ENCODE results near the gene CNOT1.
"Not testable (repeated sequence)": the region's sequence is repeated elsewhere in the genome, so short reads cannot be mapped to it uniquely, and the experiment has no call there.

CNOT1 gene

DNA sequence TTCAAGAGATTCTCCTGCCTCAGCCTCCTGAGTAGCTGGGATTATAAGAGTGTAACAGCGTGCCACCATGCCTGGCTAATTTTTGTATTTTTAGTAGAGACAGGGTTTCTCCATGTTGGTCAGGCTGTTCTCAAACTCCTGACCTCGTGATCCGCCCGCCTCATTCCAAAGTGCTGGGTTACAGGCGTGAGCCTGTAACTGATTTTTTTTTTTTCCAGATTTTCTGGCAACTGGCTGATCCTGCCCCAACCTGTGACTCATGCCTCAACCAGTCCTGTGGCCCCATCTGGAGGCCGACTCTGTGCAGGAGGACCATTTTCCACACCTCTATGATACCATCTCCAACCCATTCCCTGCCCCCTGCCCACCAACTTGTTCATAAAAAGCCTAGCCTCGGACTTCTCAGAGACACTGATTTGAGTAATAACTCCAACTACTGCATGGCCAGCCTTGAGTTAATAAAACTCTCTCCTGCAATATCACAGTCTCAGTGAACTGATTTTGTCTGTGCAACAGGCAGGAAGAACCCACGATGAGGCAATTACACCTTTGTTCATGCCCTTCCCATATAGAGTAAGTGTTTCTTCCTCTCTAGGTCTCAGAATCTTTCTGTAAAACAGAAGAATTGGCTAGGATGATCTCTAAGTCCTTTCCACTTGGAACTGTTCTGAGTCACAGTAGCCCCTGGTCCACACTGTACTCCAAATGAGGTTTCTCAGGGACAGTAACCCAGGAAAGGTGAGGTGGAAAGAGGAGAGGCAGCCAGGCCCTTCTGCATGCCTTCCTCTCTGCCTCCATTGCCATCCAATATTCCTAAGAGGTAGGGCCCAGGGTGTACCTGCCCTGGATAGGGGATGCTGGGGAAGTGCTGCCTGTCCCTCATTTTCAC, 8.8 kb upstream of the CNOT1 start:
- DNase-seq (ENCODE audit: low read depth in 2 of 2, low spot score in 1 of 2): no peak

DNA sequence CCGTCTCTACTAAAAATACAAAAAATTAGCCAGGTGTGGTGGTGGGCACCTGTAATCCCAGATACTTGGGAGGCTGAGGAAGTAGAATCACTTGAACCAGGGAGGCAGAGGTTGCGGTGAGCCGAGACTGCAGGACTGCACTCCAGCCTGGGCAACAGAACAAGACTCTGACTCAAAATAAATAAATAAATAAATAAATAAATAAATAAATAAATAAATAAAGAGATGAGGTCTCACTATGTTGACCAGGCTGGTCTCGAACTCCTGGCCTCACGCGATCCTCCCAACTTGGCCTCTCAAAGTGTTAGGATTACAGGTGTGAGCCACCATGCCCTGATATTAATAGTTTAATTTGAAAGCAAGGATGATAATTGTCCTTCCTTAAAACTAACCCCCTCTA, 7.4 kb upstream of the CNOT1 start:
- DNase-seq (ENCODE audit: low read depth in 2 of 2, low spot score in 1 of 2): not testable (repeated sequence)

DNA sequence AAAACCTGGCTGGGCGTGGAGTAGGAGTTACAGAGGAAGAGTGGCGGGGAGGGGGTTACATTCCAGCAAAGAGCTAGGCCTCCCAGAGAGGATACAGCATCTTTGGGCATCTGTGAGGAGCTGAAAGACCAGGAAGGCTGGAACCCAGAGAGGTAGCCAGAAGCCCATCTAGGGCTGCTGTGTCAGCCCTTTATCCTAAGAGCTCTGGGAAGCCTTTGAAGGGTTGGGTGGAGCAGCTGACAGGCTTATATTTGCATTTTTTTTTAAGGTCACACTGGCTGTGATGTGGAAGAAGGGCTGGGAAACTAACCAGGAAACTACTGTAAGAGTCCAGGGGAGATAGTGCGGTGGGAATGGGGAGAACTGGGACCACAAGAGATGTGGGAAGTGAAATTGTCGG, 6.8 kb upstream of the CNOT1 start:
- no peak for DNase-seq (ENCODE audit: low read depth in 2 of 2, low spot score in 1 of 2)

DNA sequence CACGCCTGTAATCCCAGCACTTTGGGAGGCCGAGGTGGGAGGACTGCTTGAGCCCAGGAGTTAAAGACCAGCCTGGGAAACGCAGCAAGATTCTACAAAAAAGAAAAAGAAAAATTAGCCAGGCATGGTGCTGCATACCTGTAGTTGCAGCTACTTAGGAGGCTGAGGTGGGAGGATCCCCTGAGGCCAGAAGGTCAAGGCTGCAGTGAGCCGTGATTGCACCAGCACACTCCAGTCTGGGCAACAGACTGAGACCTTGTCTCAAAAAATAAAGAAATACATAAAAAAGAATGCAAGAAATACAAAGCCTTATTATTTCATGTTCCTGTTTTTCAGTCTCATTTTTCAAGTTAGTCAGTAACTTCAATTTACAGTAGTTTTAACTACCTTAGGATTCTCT, 5.9 kb upstream of the CNOT1 start:
- no peak for DNase-seq (ENCODE audit: low read depth in 2 of 2, low spot score in 1 of 2)

DNA sequence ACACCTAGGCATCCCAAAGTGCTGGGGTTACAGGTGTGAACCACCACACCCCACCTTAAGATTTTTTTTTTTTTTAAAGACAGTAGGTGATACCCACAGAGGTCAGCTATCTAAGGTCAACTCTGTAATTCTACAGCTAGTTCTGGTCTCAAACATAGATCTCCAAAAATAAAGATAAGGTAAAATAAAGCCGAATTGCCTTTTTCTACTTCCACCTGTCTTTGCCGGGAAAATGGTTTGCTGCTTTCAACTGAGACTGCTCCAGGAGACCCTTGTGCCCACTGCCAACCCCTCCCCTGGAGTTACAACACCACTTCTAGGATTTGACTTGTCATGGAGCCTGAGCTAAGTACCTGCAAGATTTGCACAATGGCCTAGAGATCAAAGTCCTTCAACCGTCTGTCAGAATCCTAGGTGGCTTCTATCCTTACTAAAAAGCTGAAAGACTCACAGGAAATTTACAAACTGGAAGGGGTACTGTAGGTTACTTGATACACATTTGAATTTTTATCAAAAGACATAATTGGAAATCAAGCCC, 4.7 kb upstream of the CNOT1 start:
- DNase-seq (ENCODE audit: low read depth in 2 of 2, low spot score in 1 of 2): no peak

DNA sequence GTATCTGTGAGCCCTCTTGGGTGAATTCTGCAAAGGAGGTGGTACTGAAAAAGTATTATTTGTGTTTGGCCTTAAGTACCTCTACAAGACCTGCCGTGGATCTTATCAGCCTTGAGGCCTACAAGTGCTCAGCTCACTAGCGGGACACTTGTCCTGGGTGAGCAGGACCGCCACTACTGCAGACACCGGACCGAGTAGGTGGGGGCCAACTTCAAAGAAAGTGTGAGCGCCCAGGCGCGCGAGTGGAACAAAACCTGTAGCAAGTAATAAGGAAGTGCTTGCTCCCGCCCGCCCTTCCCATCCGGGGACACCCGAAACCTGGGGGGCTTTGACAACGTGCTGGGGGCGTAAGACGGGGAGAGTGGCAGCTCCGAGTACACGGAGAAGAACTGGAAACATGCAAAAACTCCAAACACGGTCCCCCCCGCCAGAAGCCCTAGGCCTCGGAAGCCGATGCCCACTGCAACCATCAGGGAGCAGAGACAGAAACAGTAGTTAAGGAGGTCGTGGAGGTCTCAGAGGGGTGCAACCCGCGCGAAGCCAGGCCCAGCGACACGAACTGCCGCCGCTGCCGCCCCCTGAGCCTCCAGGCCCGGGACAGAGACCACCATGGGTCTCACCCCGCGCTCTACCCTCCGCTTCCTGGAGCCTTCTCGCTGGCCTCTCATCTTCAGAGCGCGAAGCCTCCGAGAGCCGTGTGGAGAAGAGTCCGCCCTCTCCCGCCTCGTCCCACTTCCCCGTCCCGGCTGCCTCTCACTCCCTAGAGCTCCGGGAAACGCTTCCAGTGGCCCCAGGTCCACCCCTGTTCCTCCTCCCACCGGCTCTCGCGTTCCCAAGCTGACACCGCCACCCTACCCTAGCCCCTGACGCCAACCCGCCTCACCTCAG, 537 bp downstream of the CNOT1 start:
- DNase-seq (ENCODE audit: low read depth in 2 of 2, low spot score in 1 of 2): peak; percentile 21 to 29

DNA sequence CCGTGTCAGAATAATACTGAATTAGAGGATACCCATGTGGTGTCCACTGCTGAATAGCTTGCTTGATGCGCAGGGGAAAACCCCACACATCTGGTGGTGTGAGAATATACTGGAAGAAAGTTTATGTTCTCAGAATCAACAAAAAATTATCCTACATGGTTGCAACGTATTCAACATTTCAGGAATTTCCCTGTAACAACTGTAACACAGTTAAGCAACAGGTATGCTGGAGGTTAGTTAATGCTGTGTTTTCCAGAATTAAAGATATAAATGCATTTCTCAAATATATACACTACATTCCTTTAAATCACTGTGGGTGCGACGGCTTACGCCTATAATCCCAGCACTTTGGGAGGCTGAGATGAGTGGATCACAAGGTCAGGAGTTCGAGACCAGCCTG, 5.4 kb downstream of the CNOT1 start:
- no peak for DNase-seq (ENCODE audit: low read depth in 2 of 2, low spot score in 1 of 2)

DNA sequence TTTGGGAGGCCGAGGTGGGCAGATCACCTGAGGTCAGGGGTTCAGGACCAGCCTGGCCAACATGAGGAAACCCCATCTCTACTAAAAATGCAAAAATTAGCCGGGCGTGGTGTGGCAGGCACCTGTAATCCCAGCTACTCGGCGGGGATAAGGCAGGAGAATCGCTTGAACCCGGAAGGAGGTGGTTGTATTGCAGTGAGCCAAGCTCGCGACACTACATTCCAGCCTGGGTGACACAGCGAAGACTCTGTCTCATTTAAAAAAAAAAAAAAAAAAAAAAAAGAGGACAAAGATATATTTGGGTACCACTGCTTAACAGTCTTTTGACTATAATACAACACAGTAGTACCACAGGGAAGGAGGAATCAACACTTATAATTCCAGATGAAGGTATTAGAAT, 9.2 kb downstream of the CNOT1 start:
- DNase-seq (ENCODE audit: low read depth in 2 of 2, low spot score in 1 of 2): no peak

DNA sequence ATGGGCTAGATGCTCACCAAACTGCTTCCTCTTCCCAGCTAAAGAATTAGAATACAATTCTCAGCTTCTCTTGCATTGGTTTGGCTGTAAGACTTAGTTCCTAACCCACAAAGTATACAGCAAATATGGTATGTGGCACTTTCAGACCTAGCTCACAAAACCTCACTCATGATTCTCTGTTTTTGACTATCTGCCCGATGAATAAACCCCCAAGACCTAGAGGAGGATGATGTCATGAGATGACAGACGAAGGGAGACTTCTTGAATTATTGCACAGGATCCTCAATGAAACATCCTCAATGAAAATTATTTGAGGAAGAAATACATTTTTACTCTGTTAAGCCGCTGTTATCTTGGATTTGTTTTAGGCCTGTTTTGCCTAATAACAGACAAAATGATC, 14.3 kb downstream of the CNOT1 start:
- DNase-seq (ENCODE audit: low read depth in 2 of 2, low spot score in 1 of 2): no peak

DNA sequence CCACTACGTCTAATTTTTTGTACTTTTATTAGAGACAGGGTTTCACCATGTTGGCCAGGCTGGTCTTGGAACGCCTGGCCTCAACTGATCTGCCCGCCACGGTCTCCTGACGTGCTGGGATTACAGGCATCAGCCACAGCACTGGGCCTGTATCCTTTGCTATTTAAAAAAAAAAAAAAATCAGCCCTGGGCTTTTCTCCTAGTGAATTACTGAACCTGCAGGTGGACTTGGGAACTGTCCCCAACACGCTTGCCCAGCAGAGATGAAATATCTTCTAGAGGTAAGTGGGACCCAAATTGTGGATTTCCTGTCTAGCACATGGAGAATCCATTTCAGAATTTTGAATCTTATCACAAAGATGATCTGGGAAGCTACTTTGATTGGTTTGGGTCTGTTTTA, 14.8 kb downstream of the CNOT1 start:
- DNase-seq (ENCODE audit: low read depth in 2 of 2, low spot score in 1 of 2): no peak

DNA sequence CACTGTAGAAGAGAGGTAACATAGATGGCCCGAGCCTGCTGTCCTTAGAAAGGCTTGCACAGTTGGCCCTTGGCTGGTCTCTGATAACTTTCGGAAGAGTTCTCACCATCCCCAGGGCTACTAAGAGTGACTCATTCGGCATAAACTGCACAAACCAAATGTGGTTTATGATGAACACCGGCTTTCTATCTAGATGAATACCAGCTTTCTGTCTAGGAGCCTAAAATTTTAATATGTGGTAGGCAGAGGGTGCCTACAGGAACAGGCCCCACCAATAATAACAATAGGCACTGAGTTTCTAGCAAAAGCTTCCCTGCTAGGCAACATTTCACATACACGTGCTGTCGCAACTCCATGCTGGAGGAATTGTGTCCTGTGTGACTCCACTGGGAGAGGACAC, 15.4 kb downstream of the CNOT1 start:
- no peak for DNase-seq (ENCODE audit: low read depth in 2 of 2, low spot score in 1 of 2)

DNA sequence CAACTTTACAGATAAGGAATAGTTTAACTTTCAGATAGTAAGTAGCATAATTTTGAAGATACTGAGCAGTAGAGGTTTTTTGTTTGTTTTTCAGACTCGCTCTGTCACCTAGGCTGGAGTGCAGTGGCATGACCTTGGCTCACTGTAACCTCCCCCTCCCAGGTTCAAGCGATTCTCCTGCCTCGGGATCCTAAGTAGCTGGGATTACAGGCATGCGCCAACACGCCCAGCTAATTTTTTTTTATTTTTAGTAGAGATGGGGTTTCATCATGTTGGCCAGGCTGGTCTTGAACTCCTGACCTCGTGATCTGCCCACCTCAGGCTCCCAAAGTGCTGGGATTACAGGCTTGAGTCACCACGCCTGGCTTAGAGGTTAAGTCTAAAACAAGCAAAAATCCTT, 16.7 kb downstream of the CNOT1 start:
- not testable (repeated sequence) for DNase-seq (ENCODE audit: low read depth in 2 of 2, low spot score in 1 of 2)

DNA sequence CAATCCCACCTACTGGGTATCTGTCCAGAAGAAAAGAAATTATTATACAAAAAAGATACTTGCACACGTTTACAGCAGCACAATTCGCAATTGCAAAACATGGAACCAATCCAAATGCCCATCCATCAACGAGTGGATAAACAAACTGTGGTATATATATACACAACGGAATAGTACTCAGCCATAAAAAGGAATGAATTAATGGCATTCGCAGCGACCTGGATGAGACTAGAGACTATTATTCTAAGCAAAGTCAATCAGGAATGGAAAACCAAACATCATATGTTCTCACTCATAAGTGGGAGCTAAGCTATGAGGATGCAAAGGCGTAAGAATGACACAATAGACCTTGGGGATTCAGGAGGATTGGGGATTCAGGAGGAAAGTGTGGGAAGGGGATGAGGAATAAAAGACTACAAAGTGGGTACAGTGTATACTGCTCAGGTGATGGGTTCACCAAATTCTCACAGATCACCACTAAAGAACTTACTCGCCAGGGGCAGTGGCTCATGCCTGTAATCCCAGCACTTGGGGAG, 21.0 kb downstream of the CNOT1 start:
- no peak for DNase-seq (ENCODE audit: low read depth in 2 of 2, low spot score in 1 of 2)

DNA sequence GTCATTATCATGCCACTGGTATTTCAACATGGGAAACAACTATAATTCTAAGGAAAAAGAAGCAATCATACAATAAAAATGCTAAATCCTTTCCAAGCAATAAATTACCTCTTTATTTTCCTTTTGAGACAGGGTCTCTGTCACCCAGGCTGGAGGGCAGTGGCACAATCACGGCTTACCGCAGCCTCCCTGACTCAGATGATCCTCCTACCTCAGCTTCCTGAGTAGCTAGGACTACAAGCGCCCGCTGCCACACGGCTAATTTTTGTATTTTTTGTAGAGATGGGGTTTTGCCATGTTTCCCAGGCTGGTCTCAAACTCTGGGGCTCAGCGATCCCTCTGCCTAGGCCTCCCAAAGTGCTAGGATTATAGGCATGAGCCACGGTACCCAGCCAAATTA, 24.1 kb downstream of the CNOT1 start:
- DNase-seq (ENCODE audit: low read depth in 2 of 2, low spot score in 1 of 2): no peak

DNA sequence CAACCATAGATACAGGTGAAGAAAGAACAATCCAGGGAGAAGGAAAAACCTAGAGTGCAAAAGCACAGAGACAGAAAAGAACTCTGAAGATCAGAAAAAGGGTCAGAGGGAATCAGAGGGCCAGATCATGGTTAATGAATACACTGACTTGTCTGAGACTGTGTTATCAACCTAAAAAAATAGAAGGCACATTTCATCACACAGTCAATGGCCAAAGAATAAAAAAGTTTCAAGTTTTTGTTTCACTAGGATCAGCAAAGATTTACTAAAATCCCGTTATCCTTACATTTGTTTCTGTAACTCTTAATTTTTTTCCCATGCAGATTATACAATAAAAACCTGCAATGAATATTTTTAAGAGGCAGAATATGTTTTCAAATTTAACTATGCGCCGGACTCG, 38.5 kb downstream of the CNOT1 start:
- no peak for DNase-seq (ENCODE audit: low read depth in 2 of 2, low spot score in 1 of 2)

DNA sequence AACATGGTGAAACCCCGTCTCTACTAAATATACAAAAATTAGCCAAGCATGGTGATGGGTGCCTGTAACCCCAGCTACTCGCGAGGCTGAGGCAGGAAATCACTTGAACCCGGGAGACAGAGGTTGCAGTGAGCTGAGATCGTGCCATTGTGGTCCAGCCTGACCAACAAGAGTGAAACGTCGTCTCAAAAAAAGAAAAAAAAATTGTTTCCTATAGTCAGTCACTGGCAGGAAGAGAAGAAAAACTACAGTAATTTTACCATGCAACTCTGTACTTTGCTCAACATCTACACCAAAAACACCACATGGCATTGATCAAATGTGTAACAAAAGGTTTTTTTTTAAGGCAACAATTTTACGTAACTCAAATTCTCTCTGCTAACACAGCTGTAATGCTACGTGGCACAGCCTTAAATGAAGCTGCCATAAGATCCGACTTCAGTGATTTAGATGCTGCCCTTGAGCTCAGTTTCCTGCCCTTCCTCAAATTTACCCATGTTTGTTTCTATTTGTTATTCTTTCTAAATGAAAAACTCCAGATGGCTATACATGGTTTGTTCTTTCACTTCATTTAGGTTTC, 40.2 kb downstream of the CNOT1 start:
- no peak for DNase-seq (ENCODE audit: low read depth in 2 of 2, low spot score in 1 of 2)

DNA sequence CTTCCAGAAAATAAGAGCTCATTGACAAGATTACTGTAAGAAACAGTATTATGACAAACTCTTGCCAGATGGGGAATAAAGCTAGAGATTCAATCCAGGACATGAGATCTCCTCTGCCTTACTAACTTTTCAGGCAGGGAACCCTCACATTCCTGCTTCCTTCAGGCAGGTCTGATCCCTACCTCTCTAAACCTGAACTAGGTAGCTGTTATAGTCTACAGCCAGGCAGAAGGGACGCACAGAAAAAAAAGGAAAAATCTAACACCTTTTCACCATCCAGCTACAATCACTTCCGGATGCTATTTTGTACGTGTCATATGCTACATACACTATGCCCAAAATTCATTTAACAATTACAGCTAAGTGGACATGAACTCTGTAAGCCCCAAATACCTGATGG, 41.2 kb downstream of the CNOT1 start:
- DNase-seq (ENCODE audit: low read depth in 2 of 2, low spot score in 1 of 2): no peak

DNA sequence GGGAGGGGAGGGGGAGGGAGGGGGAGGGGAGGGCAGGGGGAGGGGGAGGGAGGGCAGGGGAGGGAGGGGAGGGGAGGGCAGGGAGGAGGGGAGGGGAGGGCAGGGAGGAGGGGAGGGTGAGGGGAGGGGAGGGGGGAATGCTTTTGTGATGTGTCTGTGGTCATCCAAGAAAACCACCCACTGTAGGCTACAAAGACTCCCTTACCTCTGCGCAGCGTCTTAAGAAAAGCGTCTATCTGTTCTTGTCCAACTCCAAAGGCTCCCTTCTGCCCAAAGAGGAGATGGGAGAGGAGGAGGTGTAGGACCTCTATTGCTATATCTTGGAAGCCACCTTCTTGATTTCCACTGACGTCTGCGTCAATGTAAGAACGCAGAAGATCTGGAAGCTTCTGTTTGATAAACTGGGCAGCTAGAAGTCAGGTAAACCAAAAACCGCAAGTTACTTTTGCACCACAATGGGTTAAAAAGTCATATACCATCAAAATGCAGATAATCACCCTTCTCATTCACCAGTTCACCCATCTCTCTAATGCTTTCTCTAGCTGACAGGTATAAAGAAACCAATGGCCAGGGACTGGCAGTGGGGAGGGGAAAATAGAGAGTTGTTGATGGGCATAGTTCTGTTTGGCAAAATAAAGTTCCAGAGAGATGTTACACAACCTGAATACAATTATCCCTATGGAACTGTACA, 43.1 kb downstream of the CNOT1 start:
- no peak for DNase-seq (ENCODE audit: low read depth in 2 of 2, low spot score in 1 of 2)

DNA sequence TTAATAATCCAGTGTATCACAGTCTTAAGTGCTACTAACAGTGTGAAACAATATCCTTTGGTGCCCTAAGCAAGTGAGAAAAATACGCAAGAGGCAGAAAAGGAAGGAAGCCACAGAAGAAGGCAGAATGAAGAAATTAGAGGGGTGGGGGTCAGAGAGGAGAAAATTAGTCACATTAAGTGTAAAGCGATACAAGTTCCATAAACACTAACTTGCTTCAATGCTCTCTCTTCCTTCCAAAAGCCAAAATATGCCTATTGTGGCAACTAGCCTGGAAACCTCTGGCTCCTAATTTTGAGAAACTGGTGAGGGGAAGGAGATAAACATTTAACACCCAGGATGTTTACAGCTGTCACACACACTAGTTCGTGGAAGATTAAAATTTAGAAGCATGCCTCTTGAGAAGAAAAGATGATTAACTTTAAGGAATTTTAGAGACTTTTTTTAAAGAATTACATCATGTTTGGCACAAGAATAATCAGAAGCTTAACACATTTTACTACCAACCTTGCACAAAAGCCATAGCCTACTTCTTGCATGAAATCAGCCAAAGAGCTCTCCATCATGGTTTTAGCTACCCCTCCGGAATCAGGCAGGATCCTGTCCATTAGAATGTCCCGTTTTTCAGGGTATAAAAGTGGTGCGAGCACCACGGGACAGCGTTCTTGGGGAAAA, 44.7 kb downstream of the CNOT1 start:
- no peak for DNase-seq (ENCODE audit: low read depth in 2 of 2, low spot score in 1 of 2)

Measured in stimulated activated CD8-positive, alpha-beta memory T cell treated with anti-CD3 and anti-CD28 coated beads, Interleukin-4, amount 100 ng/mL, for 1 hour (primary cell).